Measurements from ENCODE around the gene RAB7B. TPM values are rescaled to one million over a fixed set of nuclear protein-coding genes. Genes with fewer than 3 reads are reported as not detected.
"Not testable (repeated sequence)": the region's sequence is repeated elsewhere in the genome, so short reads cannot be mapped to it uniquely, and the experiment has no call there.

Gene RAB7B
- total RNA-seq, 1 donor from 2014 or later, result 0.78 TPM

- Mint-ChIP-seq H3K9me3 (ENCODE audit: unreplicated experiment) (no peaks in the 10 kb centered on the region), H3K27ac (ENCODE audit: unreplicated experiment) (peak overlapping the region; percentile 59), H3K4me3 (ENCODE audit: unreplicated experiment) (no peak overlapping the region), H3K27me3 (ENCODE audit: unreplicated experiment) (peaks cover 2% of the 10 kb centered on the region), H3K4me1 (ENCODE audit: unreplicated experiment) (peaks cover 41% of the 10 kb centered on the region), H3K36me3 (ENCODE audit: unreplicated experiment) (no peaks in the 10 kb centered on the region)
- peak; percentile 36 for DNase-seq (ENCODE audit: extremely low spot score, unreplicated experiment)
- TF ChIP-seq CTCF (IDR thresholded peaks at IDR 0.05), result no peak
These were observed 1.0 kb downstream of the RAB7B start for GRCh38 chr1:206002160-206002559.

GRCh38 chr1:206001476-206001888 is 1.7 kb downstream of the RAB7B start:
- Mint-ChIP-seq H3K4me3 (ENCODE audit: unreplicated experiment) (no peak overlapping the region), H3K9me3 (ENCODE audit: unreplicated experiment) (no peaks in the 10 kb centered on the region), H3K27ac (ENCODE audit: unreplicated experiment) (peak overlapping the region; percentile 59), H3K27me3 (ENCODE audit: unreplicated experiment) (peaks cover 2% of the 10 kb centered on the region), H3K4me1 (ENCODE audit: unreplicated experiment) (peaks cover 41% of the 10 kb centered on the region), H3K36me3 (ENCODE audit: unreplicated experiment) (no peaks in the 10 kb centered on the region)
- DNase-seq (ENCODE audit: extremely low spot score, unreplicated experiment), result no peak
- no peak for TF ChIP-seq CTCF (IDR thresholded peaks at IDR 0.05)

- Mint-ChIP-seq H3K4me1 (ENCODE audit: unreplicated experiment) (peaks cover 41% of the 10 kb centered on the region), H3K9me3 (ENCODE audit: unreplicated experiment) (no peaks in the 10 kb centered on the region), H3K4me3 (ENCODE audit: unreplicated experiment) (no peak overlapping the region), H3K36me3 (ENCODE audit: unreplicated experiment) (no peaks in the 10 kb centered on the region), H3K27me3 (ENCODE audit: unreplicated experiment) (no peaks in the 10 kb centered on the region), H3K27ac (ENCODE audit: unreplicated experiment) (peak overlapping the region; percentile 59)
- no peak for TF ChIP-seq CTCF (IDR thresholded peaks at IDR 0.05)
- no peak for DNase-seq (ENCODE audit: extremely low spot score, unreplicated experiment)
These were observed 2.4 kb downstream of the RAB7B start for GRCh38 chr1:206000641-206001339.

- no peaks in the 10 kb centered on the region for H3K27me3 Mint-ChIP-seq (ENCODE audit: unreplicated experiment)
- H3K9me3 Mint-ChIP-seq (ENCODE audit: unreplicated experiment), result no peaks in the 10 kb centered on the region
- DNase-seq (ENCODE audit: extremely low spot score, unreplicated experiment), result no peak
- peaks cover 32% of the 10 kb centered on the region for H3K4me1 Mint-ChIP-seq (ENCODE audit: unreplicated experiment)
- H3K36me3 Mint-ChIP-seq (ENCODE audit: unreplicated experiment), result no peaks in the 10 kb centered on the region
- H3K27ac Mint-ChIP-seq (ENCODE audit: unreplicated experiment), result no peak overlapping the region
- TF ChIP-seq CTCF (IDR thresholded peaks at IDR 0.05), result no peak
- no peak overlapping the region for H3K4me3 Mint-ChIP-seq (ENCODE audit: unreplicated experiment)
These were observed 4.5 kb downstream of the RAB7B start for GRCh38 chr1:205998457-205999241.

- H3K27me3 Mint-ChIP-seq (ENCODE audit: unreplicated experiment); H3K36me3 Mint-ChIP-seq (ENCODE audit: unreplicated experiment); H3K27ac Mint-ChIP-seq (ENCODE audit: unreplicated experiment); DNase-seq (ENCODE audit: extremely low spot score, unreplicated experiment); H3K4me3 Mint-ChIP-seq (ENCODE audit: unreplicated experiment); H3K9me3 Mint-ChIP-seq (ENCODE audit: unreplicated experiment): not testable (repeated sequence)
- peaks cover 13% of the 10 kb centered on the region for H3K4me1 Mint-ChIP-seq (ENCODE audit: unreplicated experiment)
These were observed 6.6 kb downstream of the RAB7B start for GRCh38 chr1:205996641-205997040.
